ENCODE results near the gene VWA8. TPM values are rescaled to one million over a fixed set of nuclear protein-coding genes. Genes with fewer than 3 reads are reported as not detected.

Gene VWA8
- polyA plus RNA-seq, 1 experiment, result 12.4 TPM

DNA sequence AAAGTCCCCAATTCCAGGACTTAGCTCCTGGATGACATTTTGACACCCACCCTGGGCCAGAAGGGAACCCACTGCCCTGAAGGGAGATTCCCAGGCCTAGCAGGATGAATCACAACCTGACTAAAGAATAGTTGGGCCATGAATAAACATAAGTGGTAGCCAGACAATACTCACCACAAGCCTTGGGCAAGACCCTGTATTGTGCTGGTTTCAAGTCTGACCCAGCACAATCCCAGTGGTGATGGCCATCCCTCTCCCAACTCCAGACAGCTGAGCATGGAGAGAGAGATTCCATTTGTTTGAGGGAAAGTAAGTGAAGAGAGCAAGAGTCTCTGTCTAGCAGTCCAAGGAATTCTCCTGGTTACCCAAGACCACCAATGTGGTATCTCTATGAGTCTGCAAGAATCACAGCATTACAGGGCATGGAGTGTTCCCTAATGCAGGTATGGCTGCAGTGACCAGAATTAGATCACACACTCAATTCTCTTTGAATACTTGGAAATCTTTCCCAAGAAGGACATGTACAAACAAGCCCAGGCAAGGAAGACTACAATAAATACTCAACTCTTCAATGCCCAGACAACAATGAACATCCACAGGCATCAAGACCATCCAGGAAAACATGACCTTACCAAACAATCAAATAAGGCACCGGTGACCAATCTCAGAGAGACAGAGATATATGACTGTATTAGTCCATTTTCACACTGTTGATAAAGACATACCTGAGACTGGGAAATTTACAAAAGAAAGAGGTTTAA, 158.0 kb downstream of the VWA8 start:
- POLR2A ChIA-PET, result no interaction called here
- peak; percentile 15 for DNase-seq (ENCODE audit: low read depth, low spot score)

GRCh38 chr13:41802043-41802683, 158.7 kb downstream of the VWA8 start:
- ChIA-PET CTCF (no interaction called here), POLR2A (no interaction called here)
- Histone ChIP-seq H3K9me3 (ENCODE audit: control insufficient read depth, insufficient read depth, low read length) (no peaks in the 10 kb centered on the region; the same call in 1 of the 2 replicates), H3K27ac (ENCODE audit: low read depth, low read length) (peak overlapping the region; percentile 25), H3K27me3 (ENCODE audit: control insufficient read depth, insufficient read depth, low read length) (no peaks in the 10 kb centered on the region), H3K4me3 (ENCODE audit: low read depth, low read length) (no peak overlapping the region)
- no peak for TF ChIP-seq CTCF (IDR thresholded peaks at IDR 0.05; ENCODE audit: low read depth, low read length)
- no peak for DNase-seq (ENCODE audit: low read depth, low spot score)

More for the DNA sequence above, 158.0 kb downstream of the VWA8 start:
- CTCF ChIA-PET, result no interaction called here
- no peak for TF ChIP-seq CTCF (IDR thresholded peaks at IDR 0.05; ENCODE audit: low read depth, low read length)
- Histone ChIP-seq H3K4me3 (ENCODE audit: low read depth, low read length) (no peak overlapping the region), H3K27ac (ENCODE audit: low read depth, low read length) (peak overlapping the region; percentile 25), H3K27me3 (ENCODE audit: control insufficient read depth, insufficient read depth, low read length) (no peaks in the 10 kb centered on the region), H3K9me3 (ENCODE audit: control insufficient read depth, insufficient read depth, low read length) (no peaks in the 10 kb centered on the region; the same call in 1 of the 2 replicates)

GRCh38 chr13:41791056-41791455, 169.9 kb downstream of the VWA8 start:
- no peak for DNase-seq (ENCODE audit: low read depth, low spot score)
- ChIA-PET POLR2A (no interaction called here), CTCF (no interaction called here)
- Histone ChIP-seq H3K4me3 (ENCODE audit: low read depth, low read length) (no peak overlapping the region), H3K27ac (ENCODE audit: low read depth, low read length) (no peak overlapping the region), H3K9me3 (ENCODE audit: control insufficient read depth, insufficient read depth, low read length) (no peaks in the 10 kb centered on the region), H3K27me3 (ENCODE audit: control insufficient read depth, insufficient read depth, low read length) (no peaks in the 10 kb centered on the region)
- TF ChIP-seq CTCF (IDR thresholded peaks at IDR 0.05; ENCODE audit: low read depth, low read length), result no peak

GRCh38 chr13:41788552-41788951, 172.4 kb downstream of the VWA8 start:
- H3K27ac ChIP-seq (ENCODE audit: low read depth, low read length), result no peak overlapping the region
- POLR2A ChIA-PET, result no interaction called here
- TF ChIP-seq CTCF (IDR thresholded peaks at IDR 0.05; ENCODE audit: low read depth, low read length), result no peak
- CTCF ChIA-PET, result no interaction called here
- H3K27me3 ChIP-seq (ENCODE audit: control insufficient read depth, insufficient read depth, low read length), result no peaks in the 10 kb centered on the region
- no peaks in the 10 kb centered on the region for H3K9me3 ChIP-seq (ENCODE audit: control insufficient read depth, insufficient read depth, low read length)
- DNase-seq (ENCODE audit: low read depth, low spot score), result no peak
- no peak overlapping the region for H3K4me3 ChIP-seq (ENCODE audit: low read depth, low read length)
